Measurements from ENCODE around the gene CAMK2B.

The CAMK2B gene

DNA sequence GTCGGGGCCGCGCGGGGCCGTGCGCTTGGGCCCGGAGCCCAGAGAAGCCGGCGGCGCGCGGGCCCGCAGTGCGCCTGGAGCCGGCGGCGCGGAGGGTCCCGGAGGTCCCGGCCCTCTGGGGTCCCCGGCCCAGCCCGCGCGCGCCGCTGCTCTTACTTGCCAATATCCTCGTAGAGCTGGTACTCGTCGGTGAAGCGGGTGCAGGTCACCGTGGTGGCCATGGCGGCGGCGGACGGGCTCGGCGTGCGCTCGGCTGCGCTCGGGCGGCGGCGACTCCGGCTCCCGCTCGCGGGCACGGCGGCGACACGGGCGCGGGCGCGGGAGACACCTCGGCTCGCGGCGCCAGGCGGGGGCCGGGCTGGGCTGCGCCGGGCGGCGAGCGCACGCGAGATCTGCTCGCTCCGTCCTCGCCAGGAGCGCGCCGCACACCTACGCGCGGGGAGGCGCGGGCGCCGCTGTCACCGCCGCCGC lies at the start of gene CAMK2B:
CAMK2B (minus strand) TSS at position 394 of the 471 bp plus-strand sequence; CDS start at position 221, 173 bp downstream.
- peak; percentile 29 for DNase-seq

DNA sequence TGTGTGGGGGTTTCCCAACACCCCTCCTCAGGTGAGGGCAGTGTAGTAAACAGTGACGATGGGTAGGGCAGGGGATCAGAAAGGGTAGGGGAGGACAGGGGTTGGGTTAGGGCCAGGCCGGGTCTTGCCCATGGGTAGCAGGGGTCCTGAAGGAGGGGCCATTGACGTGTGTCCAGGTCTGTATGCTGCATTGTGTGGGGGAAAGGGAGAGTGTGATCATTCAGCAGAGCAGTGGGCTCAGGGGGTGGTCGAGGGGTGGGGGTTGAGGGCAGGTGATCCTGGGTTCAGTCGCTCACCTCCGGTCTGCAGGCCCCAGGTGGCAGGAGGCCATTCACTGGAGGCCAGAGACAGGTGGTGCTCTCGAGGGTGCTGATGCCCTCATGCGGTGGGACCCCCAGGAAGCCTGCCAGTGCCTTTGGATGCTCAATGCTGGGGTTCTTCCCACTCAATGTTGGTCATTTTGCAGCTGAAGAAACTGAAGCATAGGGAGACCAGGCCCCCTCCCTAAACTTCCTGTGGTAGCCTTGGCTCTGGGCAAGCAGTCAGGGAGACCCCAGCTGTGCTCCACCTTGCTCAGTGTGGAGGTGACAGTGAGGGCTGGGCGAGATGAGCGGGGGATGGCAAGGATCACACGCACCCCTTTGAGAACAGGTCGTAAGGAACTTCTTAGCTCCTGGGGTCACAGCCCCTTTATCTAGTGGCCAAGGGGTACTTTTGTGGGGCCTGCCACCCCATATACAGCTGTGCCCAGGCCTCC lies 48.8 kb upstream of the CAMK2B start:
- no peak for DNase-seq

DNA sequence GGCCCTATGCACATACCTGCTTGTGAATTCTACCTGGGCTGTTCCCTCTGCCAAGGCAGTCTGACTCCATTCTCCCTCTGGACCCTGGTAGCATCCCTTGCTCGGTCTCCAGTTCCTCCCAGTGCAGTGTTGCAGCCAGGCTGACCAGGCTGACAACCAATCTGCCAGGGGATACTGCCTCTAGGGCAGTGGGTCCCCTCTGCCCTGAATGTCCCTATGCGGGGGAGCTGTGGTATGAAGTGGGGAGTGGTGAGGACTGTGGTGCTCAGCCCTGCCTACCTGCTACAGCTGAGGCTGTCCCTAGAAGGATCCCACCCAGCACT lies 48.0 kb upstream of the CAMK2B start:
- DNase-seq: no peak

GRCh38 chr7:44372560-44373417 lies 47.4 kb upstream of the CAMK2B start:
- DNase-seq: no peak

DNA sequence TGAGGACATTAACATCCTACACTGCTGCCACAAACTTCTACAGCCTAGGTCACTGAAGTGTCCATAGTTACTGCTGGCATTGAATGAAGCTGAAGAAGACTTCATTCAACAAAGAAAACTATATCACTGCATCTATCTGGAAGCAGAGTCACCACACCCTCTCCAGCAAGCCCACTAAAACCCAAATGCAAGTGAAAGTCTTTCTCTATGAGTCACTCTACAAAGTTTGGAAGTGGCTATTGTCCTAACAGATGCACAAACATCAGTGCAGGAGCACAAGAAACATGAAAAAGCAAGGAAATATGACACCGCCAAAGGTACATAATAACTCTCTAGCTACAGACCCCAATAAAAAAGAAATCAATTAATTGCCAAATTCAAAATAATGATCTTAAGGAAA lies 43.5 kb upstream of the CAMK2B start:
- DNase-seq: no peak

- no peak for DNase-seq
Measured at GRCh38 chr7:44368455-44368854, 43.1 kb upstream of the CAMK2B start.

GRCh38 chr7:44367475-44368043 lies 42.2 kb upstream of the CAMK2B start:
- no peak for DNase-seq

DNA sequence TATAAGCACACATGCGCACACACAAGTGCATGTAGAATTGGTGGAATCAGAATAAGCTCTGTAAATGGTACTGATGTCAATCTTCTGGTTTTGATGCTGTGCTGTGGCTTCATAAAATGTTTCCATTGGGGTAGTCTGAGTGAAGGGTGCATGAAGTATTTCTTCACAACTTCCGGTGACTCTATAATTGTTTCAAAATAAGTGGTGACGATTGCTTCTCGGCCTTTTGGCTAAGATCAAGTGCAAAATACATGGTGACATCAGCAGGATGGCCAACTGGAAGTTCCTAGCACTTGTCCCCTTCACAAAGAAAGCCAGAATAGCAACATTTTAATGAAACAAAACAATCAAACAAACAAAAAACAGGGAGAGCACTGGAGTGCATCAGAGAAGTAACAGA lies 41.6 kb upstream of the CAMK2B start:
- no peak for DNase-seq

GRCh38 chr7:44353668-44354067 lies 28.3 kb upstream of the CAMK2B start:
- DNase-seq: no peak

DNA sequence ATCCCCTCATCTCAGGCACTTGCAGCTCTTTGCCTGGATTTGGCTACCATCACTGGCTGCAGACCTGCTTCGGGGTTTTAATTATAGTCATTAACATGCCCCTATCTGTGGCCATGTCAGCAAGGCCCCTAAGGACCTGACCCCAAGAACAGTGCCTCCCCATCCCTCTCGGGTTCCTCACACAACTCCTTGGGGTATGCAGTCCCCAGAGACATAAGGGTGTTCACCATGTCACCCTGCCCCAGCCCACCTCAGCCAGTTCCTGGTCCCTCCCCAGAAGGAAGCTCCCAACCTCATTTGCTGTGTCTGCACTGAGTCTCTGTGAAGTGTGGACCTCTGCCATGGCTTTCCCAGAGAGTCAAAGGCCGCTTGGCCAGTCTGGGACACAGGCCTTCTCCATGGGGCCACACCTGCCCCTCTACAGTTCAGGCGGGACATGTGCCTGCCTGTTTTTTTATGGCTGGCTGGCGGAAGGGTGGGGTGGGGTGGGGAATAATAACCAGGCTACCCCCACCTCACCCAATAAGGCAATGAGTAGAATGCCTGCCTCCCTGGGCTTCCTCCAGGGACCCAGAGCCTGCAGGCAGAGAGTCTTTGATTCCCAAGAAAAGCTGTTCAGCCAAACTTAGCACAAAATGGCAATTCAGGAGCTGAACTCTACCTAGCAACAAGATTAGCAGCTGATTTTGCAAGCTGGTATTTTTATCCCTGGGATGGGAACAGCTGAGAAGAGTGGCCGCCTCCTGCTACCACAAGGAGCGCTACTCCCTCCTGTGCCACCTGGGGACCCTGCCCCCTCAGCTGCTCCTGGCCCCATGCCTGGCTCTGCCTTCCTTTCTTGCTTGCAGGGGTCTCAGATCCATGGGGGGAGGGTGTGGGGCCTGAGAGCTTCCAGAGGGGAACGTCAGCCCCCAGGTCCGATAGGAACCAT lies 23.7 kb upstream of the CAMK2B start:
- no peak for DNase-seq

- DNase-seq: peak; percentile 69
Measured at GRCh38 chr7:44348300-44348699, 22.9 kb upstream of the CAMK2B start.

GRCh38 chr7:44347546-44348114 lies 22.2 kb upstream of the CAMK2B start:
- DNase-seq: no peak

DNA sequence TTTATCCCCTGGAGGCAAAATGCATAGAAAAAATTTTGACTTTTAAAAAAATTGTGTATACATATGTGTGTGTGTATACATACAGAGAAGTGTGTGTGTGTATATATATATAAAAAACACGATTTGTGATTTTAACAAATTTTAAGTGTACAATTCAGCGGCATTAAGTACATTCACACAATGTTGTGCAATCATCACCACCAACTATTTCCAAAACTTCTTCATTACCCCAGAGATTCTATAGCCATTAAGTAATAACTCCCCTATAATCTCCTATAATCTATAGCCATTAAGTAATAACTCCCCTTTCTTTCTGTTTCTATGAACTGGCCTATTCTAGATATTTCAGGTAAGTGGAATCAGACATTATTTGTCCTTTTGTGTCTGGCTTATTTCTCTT lies 20.7 kb upstream of the CAMK2B start:
- no peak for DNase-seq

GRCh38 chr7:44341401-44341800 lies 16.0 kb upstream of the CAMK2B start:
- DNase-seq: no peak

GRCh38 chr7:44338600-44338999 lies 13.2 kb upstream of the CAMK2B start:
- peak; percentile 69 for DNase-seq

DNA sequence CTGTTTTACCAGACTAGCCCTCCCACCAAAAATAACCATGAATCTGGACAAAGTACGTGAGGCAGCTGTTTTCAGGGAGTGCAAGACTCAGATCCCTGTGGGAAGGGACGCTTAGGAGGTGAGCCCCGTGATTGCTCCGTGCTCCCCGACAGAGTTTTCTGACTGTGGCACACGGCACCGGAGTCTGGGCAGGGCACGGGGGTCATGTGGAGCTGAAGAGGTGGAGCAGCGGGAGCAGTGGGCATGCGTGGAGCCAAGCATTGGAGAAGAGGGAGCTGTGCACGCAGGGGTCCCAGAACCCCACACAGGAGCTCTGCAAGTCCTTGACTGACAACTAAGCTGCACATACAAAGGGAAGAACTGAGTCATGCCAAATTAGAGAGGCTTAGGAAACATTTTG lies 11.1 kb upstream of the CAMK2B start:
- DNase-seq: no peak

GRCh38 chr7:44335184-44335583 lies 9.8 kb upstream of the CAMK2B start:
- DNase-seq: no peak

DNA sequence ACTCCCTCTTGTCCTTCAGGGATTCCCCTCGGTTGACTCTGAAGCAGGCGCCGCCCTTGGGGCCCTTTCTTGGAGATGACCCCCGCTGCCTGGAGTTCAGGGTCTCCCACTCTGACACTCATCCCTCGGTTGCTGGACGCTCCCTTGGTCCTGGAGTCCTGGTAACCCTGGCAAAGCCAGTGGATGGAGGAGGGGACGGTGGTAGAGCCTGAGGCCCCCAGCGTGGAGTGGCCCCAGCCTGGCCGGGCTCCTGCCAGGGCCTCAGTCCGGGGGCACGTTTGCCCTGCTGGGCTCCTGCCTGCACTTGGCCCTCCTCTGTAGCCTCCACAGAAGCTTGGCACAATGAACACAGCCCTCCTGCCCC lies 9.3 kb upstream of the CAMK2B start:
- DNase-seq: no peak

GRCh38 chr7:44333911-44334733 lies 8.7 kb upstream of the CAMK2B start:
- DNase-seq: no peak

DNA sequence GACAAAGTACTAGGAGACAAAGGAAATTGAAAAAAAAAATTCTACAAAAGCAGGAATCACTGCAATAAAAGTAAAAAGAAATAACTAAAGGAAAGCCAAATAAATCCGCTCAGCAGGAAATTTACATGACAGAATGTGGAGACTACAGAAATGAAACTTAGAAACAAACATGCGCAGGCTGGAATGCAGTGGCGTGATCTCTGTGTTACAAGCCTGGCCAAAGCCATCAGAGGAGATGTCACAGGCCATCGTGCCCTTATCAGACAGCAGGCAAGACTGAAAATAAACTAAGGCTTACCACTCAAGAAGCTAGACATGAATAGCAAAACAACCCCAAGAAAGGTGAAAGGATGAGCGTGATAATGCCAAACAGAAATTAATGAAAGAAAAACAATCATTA lies 6.3 kb upstream of the CAMK2B start:
- no peak for DNase-seq

DNA sequence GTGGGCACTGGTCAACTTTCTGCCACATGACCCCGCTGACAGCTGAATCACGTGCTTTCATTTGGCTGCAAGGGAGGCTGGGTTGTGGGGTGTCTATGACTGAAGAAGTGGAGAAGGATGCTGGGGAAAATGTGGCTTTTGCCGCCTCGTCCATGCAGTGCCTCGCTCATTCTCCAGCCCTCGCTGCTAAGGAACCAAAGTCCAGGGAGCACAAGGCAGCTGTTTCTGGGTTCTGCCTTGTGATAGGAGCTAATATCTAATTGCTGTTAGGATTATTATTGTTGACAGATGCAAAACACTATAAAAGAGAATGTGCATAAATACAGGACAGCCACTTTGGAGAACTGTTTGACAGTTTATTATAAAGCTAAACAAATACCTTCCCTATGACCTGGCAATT lies 4.9 kb upstream of the CAMK2B start:
- no peak for DNase-seq

- no peak for DNase-seq
Measured at GRCh38 chr7:44329888-44330287, 4.5 kb upstream of the CAMK2B start.
